GM04503 (cell line): ENCODE data around the gene SELENBP1.
"Not testable (repeated sequence)": the region's sequence is repeated elsewhere in the genome, so short reads cannot be mapped to it uniquely, and the experiment has no call there.

Experiments
- DNase-seq: peaks from one replicate; pipeline ENCODE4 v3.0.0-alpha.2; 2012; ENCODE audit warnings: low read depth

Gene SELENBP1

GRCh38 chr1:151372058-151372934, at the start of gene SELENBP1:
TSS of gene SELENBP1 (minus strand) at chr1:151372705. CDS start at chr1:151372641, 64 bp downstream.
- DNase-seq, result peak; percentile 46

- no peak for DNase-seq
Measured at GRCh38 chr1:151419819-151420218, 47.3 kb upstream of the SELENBP1 start.

- no peak for DNase-seq
Measured at GRCh38 chr1:151418081-151418480, 45.6 kb upstream of the SELENBP1 start.

GRCh38 chr1:151416231-151416630, 43.7 kb upstream of the SELENBP1 start:
- peak; percentile 45 for DNase-seq

GRCh38 chr1:151411884-151412283, 39.4 kb upstream of the SELENBP1 start:
- no peak for DNase-seq

GRCh38 chr1:151408891-151409290, 36.4 kb upstream of the SELENBP1 start:
- DNase-seq, result no peak

- DNase-seq, result no peak
Measured at GRCh38 chr1:151407304-151407703, 34.8 kb upstream of the SELENBP1 start.

GRCh38 chr1:151406176-151406575, 33.7 kb upstream of the SELENBP1 start:
- no peak for DNase-seq

- DNase-seq, result no peak
Measured at GRCh38 chr1:151405187-151405951, 32.9 kb upstream of the SELENBP1 start.

GRCh38 chr1:151403612-151404011, 31.1 kb upstream of the SELENBP1 start:
- DNase-seq, result no peak

- no peak for DNase-seq
Measured at GRCh38 chr1:151402764-151403163, 30.3 kb upstream of the SELENBP1 start.

GRCh38 chr1:151401860-151402259, 29.4 kb upstream of the SELENBP1 start:
- DNase-seq, result no peak

GRCh38 chr1:151401125-151401788, 28.8 kb upstream of the SELENBP1 start:
- DNase-seq, result no peak

- peak; percentile 78 for DNase-seq
Measured at GRCh38 chr1:151399324-151400171, 27.0 kb upstream of the SELENBP1 start, which contains the start of gene PSMB4. TSS of gene PSMB4 (plus strand) at chr1:151399573. CDS start at chr1:151399588, 15 bp downstream.

GRCh38 chr1:151396265-151396664, 23.8 kb upstream of the SELENBP1 start:
- DNase-seq, result not testable (repeated sequence)

GRCh38 chr1:151393583-151393982, 21.1 kb upstream of the SELENBP1 start:
- DNase-seq, result no peak

- no peak for DNase-seq
Measured at GRCh38 chr1:151391079-151391563, 18.6 kb upstream of the SELENBP1 start.

- not testable (repeated sequence) for DNase-seq
Measured at GRCh38 chr1:151390221-151391078, 17.9 kb upstream of the SELENBP1 start.

GRCh38 chr1:151386002-151386401, 13.5 kb upstream of the SELENBP1 start:
- no peak for DNase-seq

- no peak for DNase-seq
Measured at GRCh38 chr1:151384584-151384983, 12.1 kb upstream of the SELENBP1 start.
